K562 (cell line): ENCODE measurements around the gene ZNF438. TPM values are rescaled to one million over a fixed set of nuclear protein-coding genes. Genes with fewer than 3 reads are reported as not detected.

Experiments used
- ATAC-seq: fragments of 200-7000 bp; cut with Tn5 transposase; 3 replicates; pipeline ENCODE4 v1.9.1; 2020; ENCODE audit warnings: moderate library complexity
- BruUV-seq: library from RNA; stranded (reverse); fragments of 400-500 nt; replicated peaks from 2 replicates; lab custom pipeline; 2021; lab: Mats Ljungman, UMichigan
- CTCF ChIA-PET: fragments of 300-600 bp; formaldehyde crosslinking; extraction: SDS; loops from one replicate; lab custom pipeline; 2021; ENCODE audit warnings: low intra/inter-chr PET ratio; lab: Yijun Ruan, JAX
- POLR2A ChIA-PET: fragments of 300-600, 350-650 bp; sonication (Branson Sonifier 250); formaldehyde crosslinking; extraction: SDS; loops from one replicate; lab custom pipeline; 2021; ENCODE audit warnings: antibody characterized with exemption, inconsistent platforms; lab: Yijun Ruan, JAX
- DNase-seq, 4 experiments: peaks; one replicate each; pipeline versions ENCODE4 v3.0.0 to v3.0.0-alpha.2; 2011 to 2018; ENCODE audit warnings: low spot score in 3 of 4, mixed read lengths in 3 of 4; ENCODE audit errors: extremely low read depth in 1 of 4
- FAIRE-seq: peaks from 2 replicates; lab custom pipeline; 2011; peaks lifted over from hg19 to GRCh38; lab: Jason Lieb, UNC
- H2AFZ ChIP-seq: 2 replicates; pipeline ENCODE4 v1.6.0; 2011; ENCODE audit warnings: low read depth, low read length, control low read depth, inconsistent platforms
- H3K27ac ChIP-seq: fragments of 200-600 bp; 3 replicates; pipeline ENCODE4 v1.8.0; 2011; ENCODE audit warnings: low read depth, mild to moderate bottlenecking, control low read depth, inconsistent platforms, low read length, moderate library complexity, mixed read lengths; ENCODE audit errors: extremely low read depth
- H3K27me3 ChIP-seq, 2 experiments: fragments of 300-600 bp in 1 of 2; 2 replicates in 1 of 2; 3 replicates in 1 of 2; pipeline versions ENCODE4 v1.6.0 to v1.8.0; 2011; ENCODE audit warnings: inconsistent platforms in 2 of 2, low read length in 2 of 2, mild to moderate bottlenecking in 1 of 2, mixed read lengths in 1 of 2, moderate library complexity in 1 of 2; ENCODE audit not compliant: control insufficient read depth in 2 of 2, insufficient read depth in 2 of 2
- H3K36me3 ChIP-seq: fragments of 300-600 bp; 3 replicates; pipeline ENCODE4 v1.8.0; 2011; ENCODE audit warnings: mild to moderate bottlenecking, low read length, inconsistent platforms; ENCODE audit not compliant: control insufficient read depth, insufficient read depth
- H3K4me1 ChIP-seq, 2 experiments: fragments of 200-600 bp in 1 of 2; replicated peaks in 1 of 2; 2 replicates in 1 of 2; 3 replicates in 1 of 2; pipeline versions ENCODE4 v1.5.1 to v1.8.0; 2011; ENCODE audit warnings: inconsistent platforms in 2 of 2, low read length in 2 of 2, mild to moderate bottlenecking in 1 of 2, mixed read lengths in 1 of 2, moderate library complexity in 1 of 2; ENCODE audit not compliant: control insufficient read depth in 2 of 2, insufficient read depth in 2 of 2
- H3K4me2 ChIP-seq: 2 replicates; pipeline ENCODE4 v1.6.1; 2011; ENCODE audit warnings: low read length, control low read depth, inconsistent platforms, mixed read lengths; ENCODE audit not compliant: insufficient read depth
- H3K4me3 ChIP-seq: fragments of 200-600 bp; sonication (generic), shearing (Covaris generic); 2 replicates; pipeline ENCODE4 v1.5.1; 2016; ENCODE audit warnings: control low read depth, inconsistent platforms
- H3K79me2 ChIP-seq: fragments of 200-600 bp; 3 replicates; pipeline ENCODE4 v1.8.0; 2011; ENCODE audit warnings: low read length, inconsistent platforms; ENCODE audit not compliant: control insufficient read depth, insufficient read depth
- H3K9ac ChIP-seq, 2 experiments: 2 replicates each; pipeline versions ENCODE4 v1.6.0 to v1.6.1; 2011; ENCODE audit warnings: low read depth in 2 of 2, low read length in 2 of 2, control low read depth in 1 of 2, inconsistent platforms in 1 of 2, mild to moderate bottlenecking in 1 of 2, mixed read lengths in 1 of 2; ENCODE audit not compliant: insufficient read depth in 1 of 2
- H3K9me1 ChIP-seq: one replicate; pipeline ENCODE4 v1.6.0; 2011; ENCODE audit warnings: inconsistent platforms, mild to moderate bottlenecking, low read length, moderate library complexity; ENCODE audit not compliant: control insufficient read depth, insufficient read depth
- H3K9me3 ChIP-seq: replicated peaks from 2 replicates; pipeline ENCODE4 v1.5.1; 2011; ENCODE audit warnings: low read depth, low read length, inconsistent platforms; ENCODE audit not compliant: control insufficient read depth, insufficient read depth
- H4K20me1 ChIP-seq: replicated peaks from 2 replicates; pipeline ENCODE4 v1.6.1; 2011; ENCODE audit warnings: low read length, inconsistent platforms, mixed read lengths; ENCODE audit not compliant: control insufficient read depth, insufficient read depth
- BDP1 ChIP-seq: IDR thresholded peaks from 3 replicates; pipeline ENCODE4 v1.6.1; 2011; ENCODE audit not compliant: insufficient read length, insufficient read depth
- ETV5 ChIP-seq: sonication (generic); formaldehyde crosslinking; IDR thresholded peaks from 2 replicates; pipeline ENCODE4 v1.4.0; 2020; ENCODE audit warnings: low read depth, mild to moderate bottlenecking, missing genetic modification reagents
- GTF2A2 ChIP-seq: IDR thresholded peaks from 2 replicates; pipeline ENCODE4 v1.6.1; 2016; ENCODE audit warnings: mild to moderate bottlenecking, missing genetic modification characterization, missing compliant biosample characterization
- MCM3 ChIP-seq: fragments of 450-650 bp; IDR thresholded peaks from 2 replicates; pipeline ENCODE4 v1.6.1; 2016
- SREBF1 ChIP-seq: fragments of 150-350 bp; IDR thresholded peaks from 2 replicates; pipeline ENCODE4 v1.6.1; 2014; ENCODE audit warnings: antibody characterized with exemption, low read depth, low read length, borderline replicate concordance
- TSC22D4 ChIP-seq: fragments of 450-650 bp; IDR thresholded peaks from 2 replicates; pipeline ENCODE4 v1.6.1; 2016; ENCODE audit warnings: missing genetic modification characterization, missing biosample characterization, control low read depth
- WGBS: fragments of 100-300 bp; shearing (Covaris generic); methylation state at CpG from one replicate; pipeline ENCODE4 v1.1.6; 2016; ENCODE audit warnings: low coverage, mixed read lengths; ENCODE audit not compliant: insufficient coverage; ENCODE audit errors: missing lambda C conversion rate; 5-methylcytosine and 5-hydroxymethylcytosine counted together
- in situ Hi-C: fragments of 300-500 bp; cut with MboI; formaldehyde crosslinking; loops from 4 replicates; pipeline ENCODE4 v1.15.0; 2018; ENCODE audit warnings: inconsistent platforms, mixed read lengths
- intact Hi-C: fragments of 100-400 bp; cut with micrococcal nuclease; formaldehyde crosslinking; loops from 2 replicates; pipeline ENCODE4 v1.14.2; 2022
- polyA plus RNA-seq, 8 experiments: library from polyadenylated mRNA; depleted of rRNA in 4 of 8; stranded (reverse) in 5 of 8; unstranded in 3 of 8; fragments of >200 nt; fragmentation: Nextera tagmentation in 2 of 8; fragmentation: Illumina TruSeq in 1 of 8; extraction: Ambion mirVana in 2 of 8; extraction: Trizol in 1 of 8; gene quantifications; 2 replicates each; pipeline versions ENCODE4 v1.2.1 to v1.2.3, GENCODE V29; 2011 to 2014; ENCODE audit warnings: inconsistent platforms in 1 of 8, missing spikeins in 1 of 8
- total RNA-seq, 7 experiments: library from RNA; depleted of rRNA in 6 of 7; stranded (reverse); fragments of >200 nt in 6 of 7; fragmentation: Illumina TruSeq in 2 of 7; extraction: Trizol in 2 of 7; gene quantifications; 2 replicates each; pipeline versions ENCODE4 v1.2.1 to v1.2.3, GENCODE V29; 2011 to 2021; ENCODE audit warnings: low replicate concordance in 1 of 7

Gene ZNF438
- total and polyA plus RNA-seq, 9 of the 15 experiments (the other 6 are each of a cell fraction or from before 2014, with no cell fraction given): 0.45 to 1.5 (median 0.91) TPM

DNA sequence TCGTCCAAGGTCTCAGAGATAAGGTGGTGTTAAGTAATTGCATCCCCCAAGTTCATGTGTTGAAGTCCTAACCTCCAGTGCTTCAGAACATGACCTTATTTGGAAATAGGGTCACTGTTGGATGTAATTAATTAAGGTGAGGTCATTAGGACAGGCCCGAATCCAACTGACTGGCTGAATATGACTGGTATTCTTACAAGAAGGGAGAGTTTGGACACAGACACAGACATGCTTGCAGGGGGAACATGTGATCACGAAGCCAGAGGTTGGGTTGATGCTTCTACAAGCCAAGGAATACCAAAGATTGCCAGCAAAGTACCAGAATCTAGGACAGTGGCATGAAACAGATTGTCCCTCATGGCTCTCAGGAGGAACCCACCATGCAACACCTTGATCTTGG, 228.6 kb downstream of the ZNF438 start:
- no peaks in the 10 kb centered on the region for H3K4me1 ChIP-seq
- H4K20me1 ChIP-seq: no peaks in the 10 kb centered on the region
- intact Hi-C loops (no loop called here), in situ Hi-C loops (no loop called here)
- H3K36me3 ChIP-seq: no peaks in the 10 kb centered on the region
- WGBS: 0% methylated on average over 3 of the region's 3 CpGs
- no peak overlapping the region for H3K9ac ChIP-seq
- ATAC-seq (no peak), DNase-seq (no peak), FAIRE-seq (no peak)
- H3K27ac ChIP-seq: no peak overlapping the region
- H3K9me1 ChIP-seq: no peaks in the 10 kb centered on the region
- no peaks in the 10 kb centered on the region for H3K79me2 ChIP-seq
- TF ChIP-seq BDP1 (no peak), TSC22D4 (no peak), MCM3 (no peak), ETV5 (no peak), SREBF1 (no peak)
- ChIA-PET CTCF (no interaction called here), POLR2A (no interaction called here)
- no peak overlapping the region for H3K4me2 ChIP-seq
- H3K4me3 ChIP-seq: no peak overlapping the region
- no peak overlapping the region for H2AFZ ChIP-seq
- H3K27me3 ChIP-seq: peaks cover 6 to 19% of the 10 kb centered on the region in 2 experiments
- no TSS peak for BruUV-seq
- H3K9me3 ChIP-seq: no peaks in the 10 kb centered on the region

DNA sequence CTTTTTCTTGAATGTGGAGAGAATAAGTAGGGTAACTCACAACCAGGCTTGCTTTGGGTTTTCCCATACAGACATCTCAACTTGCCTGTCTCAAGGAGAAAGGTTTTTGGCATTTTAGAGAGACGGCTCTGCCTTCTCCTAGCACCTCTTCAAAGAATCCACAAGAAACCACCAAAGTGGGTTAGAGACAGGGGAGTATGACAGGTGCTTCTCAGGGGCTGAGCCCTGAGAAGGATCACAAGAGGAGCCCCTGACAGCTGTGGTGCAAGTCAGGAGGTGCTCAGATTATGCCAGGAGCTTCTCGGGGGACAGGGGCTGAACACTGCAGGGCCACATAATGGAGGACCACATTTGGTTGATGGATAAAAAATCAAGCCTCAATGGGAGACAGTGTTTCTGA, 231.3 kb downstream of the ZNF438 start:
- H3K4me3 ChIP-seq: no peak overlapping the region
- no peak overlapping the region for H3K27ac ChIP-seq
- H3K4me1 ChIP-seq: no peaks in the 10 kb centered on the region
- BruUV-seq: no TSS peak
- 0% methylated on average over 2 of the region's 2 CpGs for WGBS
- H2AFZ ChIP-seq: no peak overlapping the region
- H3K9ac ChIP-seq: no peak overlapping the region
- POLR2A ChIA-PET: no interaction called here
- CTCF ChIA-PET: no interaction called here
- no peak for ATAC-seq
- H3K9me1 ChIP-seq: no peaks in the 10 kb centered on the region
- peaks cover 6 to 13% of the 10 kb centered on the region in 2 experiments for H3K27me3 ChIP-seq
- H3K79me2 ChIP-seq: no peaks in the 10 kb centered on the region
- no peak for DNase-seq
- in situ Hi-C loops (no loop called here), intact Hi-C loops (no loop called here)
- no peaks in the 10 kb centered on the region for H4K20me1 ChIP-seq
- H3K4me2 ChIP-seq: no peak overlapping the region
- no peak for FAIRE-seq
- TF ChIP-seq GTF2A2 (tag): no peak
- TF ChIP-seq, all 486 proteins: peak for 0
- H3K9me3 ChIP-seq: no peaks in the 10 kb centered on the region
- no peaks in the 10 kb centered on the region for H3K36me3 ChIP-seq
